ENCODE measurements around the gene ACTBL2. TPM values are rescaled to one million over a fixed set of nuclear protein-coding genes. Genes with fewer than 3 reads are reported as not detected.

The ACTBL2 gene
- total and polyA plus RNA-seq, 2 of the 13 experiments (the other 11 are each of a cell fraction or from before 2014, with no cell fraction given), result not detected

DNA sequence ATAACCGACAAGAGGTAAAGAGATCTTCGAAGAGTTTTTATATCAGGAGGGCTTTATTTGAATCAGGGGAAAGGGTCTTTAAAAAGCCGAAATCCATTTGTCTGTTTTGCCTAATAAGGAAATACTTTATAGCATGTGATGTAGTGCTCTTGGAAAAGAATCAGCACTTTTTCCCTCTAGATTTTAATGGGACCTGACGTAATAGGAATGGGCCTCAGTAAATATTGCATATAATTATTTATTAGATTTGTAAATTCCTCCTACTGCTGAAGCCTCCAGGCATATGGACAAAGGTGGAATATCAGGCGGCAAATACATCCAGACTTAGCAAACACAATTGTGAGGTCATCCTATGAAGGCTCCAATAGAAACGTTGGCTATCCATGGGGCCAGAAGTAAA is 50.9 kb downstream of the ACTBL2 start (continued):
- no peak for TF ChIP-seq ZNF207 (IDR thresholded peaks at IDR 0.05; ENCODE audit: borderline replicate concordance)
- TF ChIP-seq, protein P1, sequence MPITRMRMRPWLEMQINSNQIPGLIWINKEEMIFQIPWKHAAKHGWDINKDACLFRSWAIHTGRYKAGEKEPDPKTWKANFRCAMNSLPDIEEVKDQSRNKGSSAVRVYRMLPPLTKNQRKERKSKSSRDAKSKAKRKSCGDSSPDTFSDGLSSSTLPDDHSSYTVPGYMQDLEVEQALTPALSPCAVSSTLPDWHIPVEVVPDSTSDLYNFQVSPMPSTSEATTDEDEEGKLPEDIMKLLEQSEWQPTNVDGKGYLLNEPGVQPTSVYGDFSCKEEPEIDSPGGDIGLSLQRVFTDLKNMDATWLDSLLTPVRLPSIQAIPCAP (CRISPR knock-in tag; IDR thresholded peaks at IDR 0.05; ENCODE audit: low read depth), result no peak
- TF ChIP-seq NAIF1 (CRISPR knock-in tag; IDR thresholded peaks at IDR 0.05; ENCODE audit: borderline replicate concordance), result no peak
- TF ChIP-seq, protein P2, sequence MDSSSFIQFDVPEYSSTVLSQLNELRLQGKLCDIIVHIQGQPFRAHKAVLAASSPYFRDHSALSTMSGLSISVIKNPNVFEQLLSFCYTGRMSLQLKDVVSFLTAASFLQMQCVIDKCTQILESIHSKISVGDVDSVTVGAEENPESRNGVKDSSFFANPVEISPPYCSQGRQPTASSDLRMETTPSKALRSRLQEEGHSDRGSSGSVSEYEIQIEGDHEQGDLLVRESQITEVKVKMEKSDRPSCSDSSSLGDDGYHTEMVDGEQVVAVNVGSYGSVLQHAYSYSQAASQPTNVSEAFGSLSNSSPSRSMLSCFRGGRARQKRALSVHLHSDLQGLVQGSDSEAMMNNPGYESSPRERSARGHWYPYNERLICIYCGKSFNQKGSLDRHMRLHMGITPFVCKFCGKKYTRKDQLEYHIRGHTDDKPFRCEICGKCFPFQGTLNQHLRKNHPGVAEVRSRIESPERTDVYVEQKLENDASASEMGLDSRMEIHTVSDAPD (CRISPR knock-in tag; IDR thresholded peaks at IDR 0.05), result no peak
- no peak for TF ChIP-seq ZNF292 (CRISPR knock-in tag; IDR thresholded peaks at IDR 0.05; ENCODE audit: borderline replicate concordance, low read depth)

Data from HepG2 (cell line).